ENCODE data around the gene TBXAS1.

DNA sequence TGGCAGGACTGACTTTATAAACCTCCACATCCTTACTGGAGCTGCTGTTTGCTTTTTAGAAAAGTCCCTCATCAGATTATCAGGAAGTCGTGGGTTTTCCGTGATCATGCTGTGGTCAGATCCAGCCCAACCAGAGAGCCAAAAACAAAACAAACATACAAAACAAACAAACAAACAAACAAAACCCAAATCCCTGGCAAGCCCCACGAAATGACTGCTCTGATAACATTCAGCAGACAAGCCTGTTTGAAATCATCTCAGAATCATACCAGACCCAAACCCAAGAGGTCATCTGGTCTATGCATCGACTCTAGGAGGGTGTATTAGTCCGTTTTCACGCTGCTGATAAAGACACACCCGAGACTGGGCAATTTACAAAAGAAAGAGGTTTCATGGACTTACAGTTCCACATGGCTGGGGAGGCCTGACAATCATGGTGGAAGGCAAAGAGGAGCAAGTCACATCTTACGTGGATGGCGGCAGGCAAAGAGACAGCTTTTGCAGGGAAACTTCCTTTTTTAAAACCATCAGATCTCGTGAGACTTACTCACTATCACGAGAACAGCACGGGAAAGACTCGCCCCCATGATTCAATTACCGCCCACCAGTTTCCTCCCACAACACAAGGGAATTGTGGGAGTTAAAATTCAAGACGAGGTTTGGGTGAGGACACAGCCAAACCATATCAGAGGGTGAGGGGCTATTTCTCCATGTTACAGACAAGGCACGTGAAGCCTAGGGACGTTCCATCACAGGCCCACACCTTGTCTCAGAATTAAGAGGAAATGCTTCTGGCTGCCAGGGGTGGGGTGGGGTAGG lies 148.0 kb downstream of the TBXAS1 start:
- TF ChIP-seq, protein P1, sequence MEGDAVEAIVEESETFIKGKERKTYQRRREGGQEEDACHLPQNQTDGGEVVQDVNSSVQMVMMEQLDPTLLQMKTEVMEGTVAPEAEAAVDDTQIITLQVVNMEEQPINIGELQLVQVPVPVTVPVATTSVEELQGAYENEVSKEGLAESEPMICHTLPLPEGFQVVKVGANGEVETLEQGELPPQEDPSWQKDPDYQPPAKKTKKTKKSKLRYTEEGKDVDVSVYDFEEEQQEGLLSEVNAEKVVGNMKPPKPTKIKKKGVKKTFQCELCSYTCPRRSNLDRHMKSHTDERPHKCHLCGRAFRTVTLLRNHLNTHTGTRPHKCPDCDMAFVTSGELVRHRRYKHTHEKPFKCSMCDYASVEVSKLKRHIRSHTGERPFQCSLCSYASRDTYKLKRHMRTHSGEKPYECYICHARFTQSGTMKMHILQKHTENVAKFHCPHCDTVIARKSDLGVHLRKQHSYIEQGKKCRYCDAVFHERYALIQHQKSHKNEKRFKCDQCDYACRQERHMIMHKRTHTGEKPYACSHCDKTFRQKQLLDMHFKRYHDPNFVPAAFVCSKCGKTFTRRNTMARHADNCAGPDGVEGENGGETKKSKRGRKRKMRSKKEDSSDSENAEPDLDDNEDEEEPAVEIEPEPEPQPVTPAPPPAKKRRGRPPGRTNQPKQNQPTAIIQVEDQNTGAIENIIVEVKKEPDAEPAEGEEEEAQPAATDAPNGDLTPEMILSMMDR (IDR thresholded peaks at IDR 0.05; ENCODE audit: insufficient read depth, low read length, poor library complexity, severe bottlenecking) = no peak
- no peak for TF ChIP-seq EZH2phosphoT487 (conservative IDR thresholded peaks at IDR 0.05; ENCODE audit: low read length)
